Caco-2 (cell line): ENCODE data around the gene OST4. TPM values are rescaled to one million over a fixed set of nuclear protein-coding genes. Genes with fewer than 3 reads are reported as not detected.

ENCODE experiments used
- BruUV-seq: library from RNA; stranded (reverse); fragments of 400-500 nt; replicated peaks from 2 replicates; lab custom pipeline; 2021; lab: Mats Ljungman, UMichigan
- CTCF ChIA-PET: fragments of 300-600 bp; sonication (Branson Sonifier 250); formaldehyde crosslinking; loops from one replicate; lab custom pipeline; 2022; ENCODE audit warnings: antibody characterized with exemption; lab: Charles Lee
- POLR2A ChIA-PET: fragments of 300-600 bp; sonication (Branson Sonifier 250); formaldehyde crosslinking; loops from one replicate; lab custom pipeline; 2022; ENCODE audit warnings: antibody characterized with exemption; lab: Charles Lee
- DNase-seq, 2 experiments: peaks; one replicate each; pipeline versions ENCODE4 v3.0.0 to v3.0.0-alpha.2; 2020 to 2022
- H3K27me3 ChIP-seq: replicated peaks from 2 replicates; pipeline ENCODE4 v1.6.0; 2011; ENCODE audit warnings: low read length; ENCODE audit not compliant: control insufficient read depth, insufficient read depth
- H3K36me3 ChIP-seq: 2 replicates; pipeline ENCODE4 v1.5.1; 2011; ENCODE audit warnings: low read length; ENCODE audit not compliant: control insufficient read depth, insufficient read depth
- H3K4me1 ChIP-seq: fragments of 250-450 bp; sonication (Bioruptor Pico); 2 replicates; pipeline ENCODE4 v1.5.1; 2020; ENCODE audit warnings: mild to moderate bottlenecking
- H3K4me3 ChIP-seq: 2 replicates; pipeline ENCODE4 v1.5.1; 2011; ENCODE audit warnings: low read depth, mild to moderate bottlenecking, control low read depth, low read length
- H3K9me3 ChIP-seq: fragments of 250-450 bp; sonication (Bioruptor Pico); 2 replicates; pipeline ENCODE4 v1.5.1; 2020; ENCODE audit warnings: mild to moderate bottlenecking, moderate library complexity
- H3K27ac Mint-ChIP-seq: one replicate; pipeline ENCODE4 v1.8.0; 2022; ENCODE audit warnings: mixed read lengths; ENCODE audit not compliant: unreplicated experiment
- H3K27me3 Mint-ChIP-seq: one replicate; pipeline ENCODE4 v1.8.0; 2022; ENCODE audit warnings: mixed read lengths; ENCODE audit not compliant: insufficient read depth, unreplicated experiment
- H3K36me3 Mint-ChIP-seq: one replicate; pipeline ENCODE4 v1.8.0; 2022; ENCODE audit warnings: mild to moderate bottlenecking, mixed read lengths; ENCODE audit not compliant: insufficient read depth, unreplicated experiment
- H3K4me1 Mint-ChIP-seq: one replicate; pipeline ENCODE4 v1.8.0; 2022; ENCODE audit warnings: low read depth, mixed read lengths; ENCODE audit not compliant: unreplicated experiment
- H3K4me3 Mint-ChIP-seq: one replicate; pipeline ENCODE4 v1.8.0; 2022; ENCODE audit warnings: mild to moderate bottlenecking, moderate library complexity, mixed read lengths; ENCODE audit not compliant: unreplicated experiment
- H3K9me3 Mint-ChIP-seq: one replicate; pipeline ENCODE4 v1.8.0; 2022; ENCODE audit warnings: mixed read lengths; ENCODE audit not compliant: unreplicated experiment
- intact Hi-C: fragments of 100-400 bp; cut with micrococcal nuclease; formaldehyde crosslinking; loops from one replicate; pipeline ENCODE4 v1.10.0; 2022; ENCODE audit not compliant: unreplicated experiment
- total RNA-seq: library from RNA; stranded (reverse); gene quantifications from 2 replicates; pipeline ENCODE4 v1.2.3, GENCODE V29; 2022
- TF ChIP-seq, protein P1 (sequence below), 2 experiments: fragments of 200-600 bp in 1 of 2; IDR thresholded peaks; 1 replicate in 1 of 2; 2 replicates in 1 of 2; pipeline versions ENCODE4 v1.5.1 to v1.8.0; 2011 to 2022; ENCODE audit warnings: antibody characterized with exemption in 1 of 2, control low read depth in 1 of 2, inconsistent platforms in 1 of 2, low read depth in 1 of 2, low read length in 1 of 2, mild to moderate bottlenecking in 1 of 2, moderate library complexity in 1 of 2; ENCODE audit not compliant: insufficient read depth in 1 of 2, severe bottlenecking in 1 of 2, unreplicated experiment in 1 of 2

Gene OST4
- total RNA-seq, 1 experiment from 2014 or later = 237 TPM

DNA sequence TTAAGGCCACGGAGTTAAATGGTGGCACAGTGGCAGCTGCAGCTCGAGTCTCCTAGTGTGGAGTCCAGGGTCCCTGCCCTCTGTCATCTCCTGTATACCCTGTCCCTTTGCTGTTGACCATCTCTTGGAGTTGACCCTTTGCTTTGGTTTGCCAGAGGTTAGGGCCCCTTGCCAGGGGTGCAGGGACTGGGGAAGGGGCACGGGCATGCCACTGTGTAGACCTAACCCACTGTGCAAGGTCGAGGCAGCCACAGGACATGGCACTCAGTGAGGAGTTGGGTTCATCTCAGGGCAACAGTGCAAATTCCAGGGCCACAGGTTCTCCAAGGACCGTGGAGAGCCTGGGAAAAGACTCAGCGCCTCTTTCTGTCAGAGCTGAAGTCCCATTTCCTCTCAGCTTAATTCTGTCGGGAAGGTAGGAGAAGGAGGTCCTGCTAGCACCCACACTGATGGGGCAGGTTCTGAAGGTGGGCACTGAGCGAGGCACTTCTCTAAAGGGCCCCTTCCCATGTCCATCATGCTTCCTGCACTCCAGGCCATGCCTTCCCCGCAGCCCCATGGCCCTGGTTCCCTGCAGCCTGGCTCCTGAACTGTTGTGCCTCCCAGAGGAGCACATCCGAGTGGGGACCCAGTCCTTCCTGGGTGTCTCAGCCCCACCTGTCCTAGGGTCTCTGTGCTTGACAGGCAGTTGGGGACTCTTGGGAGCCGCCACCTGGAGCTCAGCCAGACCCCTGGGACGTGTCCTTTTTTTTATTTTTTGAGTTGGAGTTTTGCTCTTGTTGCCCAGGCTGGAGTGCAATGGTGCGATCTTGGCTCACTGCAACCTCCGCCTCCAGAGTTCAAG is 17.9 kb upstream of the OST4 start:
- POLR2A ChIA-PET = no interaction called here
- intact Hi-C loops = no loop called here
- no peaks in the 10 kb centered on the region for H3K36me3 Mint-ChIP-seq
- peaks cover 21% of the 10 kb centered on the region for H3K4me1 Mint-ChIP-seq
- H3K4me3 ChIP-seq = no peak overlapping the region
- no peaks in the 10 kb centered on the region for H3K9me3 Mint-ChIP-seq
- peaks cover 22% of the 10 kb centered on the region for H3K4me1 ChIP-seq
- H3K4me3 Mint-ChIP-seq = no peak overlapping the region
- H3K27me3 Mint-ChIP-seq = no peaks in the 10 kb centered on the region
- CTCF ChIA-PET = interaction anchor here (0.6 kb wide), 1 partner anchor 549 kb away, joined by 6 read pairs; no protein-coding TSS in a partner anchor
- DNase-seq = no peak
- BruUV-seq = no TSS peak
- no peak overlapping the region for H3K27ac Mint-ChIP-seq
- H3K36me3 ChIP-seq = no peaks in the 10 kb centered on the region
- TF ChIP-seq, protein P1, sequence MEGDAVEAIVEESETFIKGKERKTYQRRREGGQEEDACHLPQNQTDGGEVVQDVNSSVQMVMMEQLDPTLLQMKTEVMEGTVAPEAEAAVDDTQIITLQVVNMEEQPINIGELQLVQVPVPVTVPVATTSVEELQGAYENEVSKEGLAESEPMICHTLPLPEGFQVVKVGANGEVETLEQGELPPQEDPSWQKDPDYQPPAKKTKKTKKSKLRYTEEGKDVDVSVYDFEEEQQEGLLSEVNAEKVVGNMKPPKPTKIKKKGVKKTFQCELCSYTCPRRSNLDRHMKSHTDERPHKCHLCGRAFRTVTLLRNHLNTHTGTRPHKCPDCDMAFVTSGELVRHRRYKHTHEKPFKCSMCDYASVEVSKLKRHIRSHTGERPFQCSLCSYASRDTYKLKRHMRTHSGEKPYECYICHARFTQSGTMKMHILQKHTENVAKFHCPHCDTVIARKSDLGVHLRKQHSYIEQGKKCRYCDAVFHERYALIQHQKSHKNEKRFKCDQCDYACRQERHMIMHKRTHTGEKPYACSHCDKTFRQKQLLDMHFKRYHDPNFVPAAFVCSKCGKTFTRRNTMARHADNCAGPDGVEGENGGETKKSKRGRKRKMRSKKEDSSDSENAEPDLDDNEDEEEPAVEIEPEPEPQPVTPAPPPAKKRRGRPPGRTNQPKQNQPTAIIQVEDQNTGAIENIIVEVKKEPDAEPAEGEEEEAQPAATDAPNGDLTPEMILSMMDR (IDR thresholded peaks at IDR 0.05; ENCODE audit: insufficient read depth in 1 of 2, low read depth in 1 of 2, low read length in 1 of 2, severe bottlenecking in 1 of 2, unreplicated experiment in 1 of 2) = no peak
- H3K27me3 ChIP-seq = no peaks in the 10 kb centered on the region
- no peaks in the 10 kb centered on the region for H3K9me3 ChIP-seq

DNA sequence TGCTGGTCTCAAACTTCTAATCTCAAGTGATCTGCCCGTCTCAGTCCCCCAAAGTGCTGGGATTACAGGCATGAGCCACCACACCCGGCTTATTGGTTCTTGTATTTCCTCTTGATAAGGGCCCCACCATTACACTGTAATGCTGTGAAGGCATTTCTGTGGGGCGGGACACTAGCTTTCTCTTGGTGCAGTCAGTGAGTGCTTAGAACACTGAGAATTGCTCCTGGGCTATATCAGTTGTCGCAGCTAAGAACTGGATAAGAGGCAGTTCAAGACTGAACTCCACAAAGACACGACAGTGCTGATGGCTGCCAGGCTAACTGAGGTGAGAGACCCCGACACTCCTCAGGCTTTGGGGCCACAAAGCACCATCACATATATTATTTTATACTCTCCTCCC is 17.2 kb upstream of the OST4 start:
- Histone ChIP-seq H3K27me3 (no peaks in the 10 kb centered on the region), H3K9me3 (no peaks in the 10 kb centered on the region), H3K4me1 (peaks cover 15% of the 10 kb centered on the region), H3K4me3 (no peak overlapping the region), H3K36me3 (no peaks in the 10 kb centered on the region)
- no peak for DNase-seq
- no TSS peak for BruUV-seq
- TF ChIP-seq, protein P1 (IDR thresholded peaks at IDR 0.05; ENCODE audit: insufficient read depth in 1 of 2, low read depth in 1 of 2, low read length in 1 of 2, severe bottlenecking in 1 of 2, unreplicated experiment in 1 of 2) = no peak
- Mint-ChIP-seq H3K36me3 (no peaks in the 10 kb centered on the region), H3K4me1 (peaks cover 14% of the 10 kb centered on the region), H3K27ac (no peak overlapping the region), H3K27me3 (no peaks in the 10 kb centered on the region), H3K9me3 (no peaks in the 10 kb centered on the region), H3K4me3 (no peak overlapping the region)
- ChIA-PET POLR2A (no interaction called here), CTCF (interaction anchor here (0.6 kb wide), 1 partner anchor 35 kb away, joined by 3 read pairs; no protein-coding TSS in a partner anchor)
- intact Hi-C loops = no loop called here

DNA sequence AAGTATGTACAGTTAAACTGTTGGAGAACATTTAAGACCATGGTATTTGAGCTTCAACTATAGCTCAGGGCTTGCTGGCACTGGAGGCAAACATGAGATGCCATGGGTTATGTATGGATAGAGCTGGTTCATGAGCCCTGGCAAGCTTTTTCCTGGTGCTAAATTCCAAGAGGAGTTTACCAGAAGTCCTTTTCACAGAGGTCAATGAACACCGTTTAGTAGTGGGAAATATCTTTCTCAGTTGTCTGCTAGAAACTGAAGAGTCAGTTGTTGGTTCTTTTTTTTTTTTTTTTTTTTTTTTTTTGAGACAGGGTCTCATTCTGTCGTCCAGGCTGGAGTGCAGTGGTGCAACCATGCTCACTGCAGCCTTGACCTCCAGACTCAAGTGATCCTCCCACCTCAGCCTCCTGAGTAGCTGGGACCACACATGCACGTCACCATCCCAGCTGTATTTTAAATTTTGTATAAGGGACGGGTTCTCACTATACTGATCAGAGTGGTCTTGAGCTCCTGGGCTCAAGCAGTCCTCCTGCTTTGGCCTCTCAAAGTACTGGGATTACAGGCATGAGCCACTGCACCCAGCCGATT is 16.5 kb upstream of the OST4 start:
- DNase-seq = no peak
- no peaks in the 10 kb centered on the region for H3K9me3 ChIP-seq
- CTCF ChIA-PET = interaction anchor here (0.6 to 1.7 kb wide), 5 partner anchors 9 to 241 kb away, joined by 3 to 8 read pairs (median 6); no protein-coding TSS in a partner anchor
- Mint-ChIP-seq H3K27me3 (no peaks in the 10 kb centered on the region), H3K9me3 (no peaks in the 10 kb centered on the region), H3K4me3 (no peak overlapping the region), H3K27ac (no peak overlapping the region), H3K36me3 (no peaks in the 10 kb centered on the region), H3K4me1 (peaks cover 12% of the 10 kb centered on the region)
- no peaks in the 10 kb centered on the region for H3K36me3 ChIP-seq
- POLR2A ChIA-PET = interaction anchor here (0.6 kb wide), 1 partner anchor 39 kb away, joined by 6 read pairs; no protein-coding TSS in a partner anchor
- peaks cover 8% of the 10 kb centered on the region for H3K4me1 ChIP-seq
- TF ChIP-seq, protein P1 (IDR thresholded peaks at IDR 0.05; ENCODE audit: insufficient read depth in 1 of 2, low read depth in 1 of 2, low read length in 1 of 2, severe bottlenecking in 1 of 2, unreplicated experiment in 1 of 2) = no peak
- H3K27me3 ChIP-seq = no peaks in the 10 kb centered on the region
- intact Hi-C loops = no loop called here
- no peak overlapping the region for H3K4me3 ChIP-seq
- no TSS peak for BruUV-seq
